Measurements from ENCODE around the gene IFNA8. TPM values are rescaled to one million over a fixed set of nuclear protein-coding genes. Genes with fewer than 3 reads are reported as not detected.
"Not testable (repeated sequence)": the region's sequence is repeated elsewhere in the genome, so short reads cannot be mapped to it uniquely, and the experiment has no call there.

The IFNA8 gene
- total RNA-seq, 1 donor from 2014 or later = not detected

DNA sequence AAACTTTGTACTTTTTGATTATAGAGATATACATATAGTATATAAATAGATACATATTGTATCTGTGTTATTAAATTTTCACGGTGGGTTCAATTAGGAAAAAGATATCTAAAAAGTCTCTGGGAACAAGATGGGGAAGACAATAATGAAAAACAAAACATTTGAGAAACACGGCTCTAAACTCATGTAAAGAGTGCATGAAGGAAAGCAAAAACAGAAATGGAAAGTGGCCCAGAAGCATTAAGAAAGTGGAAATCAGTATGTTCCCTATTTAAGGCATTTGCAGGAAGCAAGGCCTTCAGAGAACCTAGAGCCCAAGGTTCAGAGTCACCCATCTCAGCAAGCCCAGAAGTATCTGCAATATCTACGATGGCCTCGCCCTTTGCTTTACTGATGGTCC is 31.2 kb downstream of the IFNA8 start, which contains the start of gene IFNA1:
Gene IFNA1 (plus strand): TSS at position 301 of the 400 bp plus-strand sequence. CDS start 69 bp downstream, at position 370.
- H3K4me1 Mint-ChIP-seq = peaks cover 12% of the 10 kb centered on the region
- peaks cover 23% of the 10 kb centered on the region for H3K27me3 Mint-ChIP-seq
- no peak within 1 kb of the TSS for H3K4me3 Mint-ChIP-seq
- no peak for ATAC-seq (ENCODE audit: low read depth)
- DNase-seq = no peak
- ChIA-PET POLR2A (no interaction called here), CTCF (no interaction called here)
- intact Hi-C loops (cut with micrococcal nuclease) = loop anchor here (5.0 kb wide), 2 partner anchors 243 to 258 kb away; no protein-coding TSS in a partner anchor
- TF ChIP-seq, protein P1, sequence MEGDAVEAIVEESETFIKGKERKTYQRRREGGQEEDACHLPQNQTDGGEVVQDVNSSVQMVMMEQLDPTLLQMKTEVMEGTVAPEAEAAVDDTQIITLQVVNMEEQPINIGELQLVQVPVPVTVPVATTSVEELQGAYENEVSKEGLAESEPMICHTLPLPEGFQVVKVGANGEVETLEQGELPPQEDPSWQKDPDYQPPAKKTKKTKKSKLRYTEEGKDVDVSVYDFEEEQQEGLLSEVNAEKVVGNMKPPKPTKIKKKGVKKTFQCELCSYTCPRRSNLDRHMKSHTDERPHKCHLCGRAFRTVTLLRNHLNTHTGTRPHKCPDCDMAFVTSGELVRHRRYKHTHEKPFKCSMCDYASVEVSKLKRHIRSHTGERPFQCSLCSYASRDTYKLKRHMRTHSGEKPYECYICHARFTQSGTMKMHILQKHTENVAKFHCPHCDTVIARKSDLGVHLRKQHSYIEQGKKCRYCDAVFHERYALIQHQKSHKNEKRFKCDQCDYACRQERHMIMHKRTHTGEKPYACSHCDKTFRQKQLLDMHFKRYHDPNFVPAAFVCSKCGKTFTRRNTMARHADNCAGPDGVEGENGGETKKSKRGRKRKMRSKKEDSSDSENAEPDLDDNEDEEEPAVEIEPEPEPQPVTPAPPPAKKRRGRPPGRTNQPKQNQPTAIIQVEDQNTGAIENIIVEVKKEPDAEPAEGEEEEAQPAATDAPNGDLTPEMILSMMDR (IDR thresholded peaks at IDR 0.05) = no peak
- H3K9me3 Mint-ChIP-seq = no peaks in the 10 kb centered on the region
- no peaks in the 10 kb centered on the region for H3K36me3 Mint-ChIP-seq (ENCODE audit: low read depth)
- no peak within 1 kb of the TSS for H3K27ac Mint-ChIP-seq

DNA sequence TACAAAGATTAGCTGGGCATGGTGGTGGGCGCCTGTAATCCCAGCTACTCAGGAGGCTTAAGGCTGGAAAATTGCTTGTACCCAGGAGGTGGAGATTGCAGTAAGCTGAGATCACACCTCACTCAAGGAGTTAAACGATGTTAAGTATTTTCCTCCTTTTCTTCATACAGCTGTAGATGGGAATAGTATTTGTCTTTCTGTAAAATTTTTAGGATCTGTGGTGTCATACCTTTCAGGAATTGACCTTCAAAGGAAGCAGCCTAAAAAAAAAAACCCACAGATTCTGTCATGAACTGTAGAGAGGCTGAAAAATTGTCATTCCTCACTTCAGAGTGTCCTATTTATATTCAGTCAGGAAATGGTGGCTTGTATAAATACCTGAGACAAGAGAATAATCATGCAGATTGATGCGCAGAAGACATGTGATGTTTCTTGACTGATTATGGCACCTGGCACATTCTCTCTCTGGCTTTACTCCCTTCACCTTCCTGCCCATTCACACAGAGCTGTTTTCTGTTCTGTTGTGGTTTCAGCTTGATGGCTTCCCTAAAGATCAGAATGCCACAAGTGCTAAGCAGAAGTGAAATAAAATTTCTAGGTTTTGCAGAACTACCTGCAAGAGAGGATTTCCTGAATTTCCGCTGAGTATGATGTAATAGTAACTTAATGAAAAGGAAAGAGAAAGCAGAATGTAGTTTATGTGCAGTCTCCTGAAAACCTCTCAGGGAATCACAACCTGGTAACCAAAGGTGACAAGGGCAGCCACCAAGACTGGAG is 35.1 kb downstream of the IFNA8 start:
- H3K4me3 Mint-ChIP-seq = no peak overlapping the region
- CTCF ChIA-PET = interaction anchor here (1.3 to 1.9 kb wide), 4 partner anchors 9 to 48 kb away, joined by 3 to 6 read pairs (median 4); no protein-coding TSS in a partner anchor
- peak; percentile 95 for ATAC-seq (ENCODE audit: low read depth)
- intact Hi-C loops (cut with micrococcal nuclease) = loop anchor here (1.0 to 5.0 kb wide), 6 partner anchors 12 to 796 kb away; partner anchors contain the start of gene KLHL9
- TF ChIP-seq, protein P1 (IDR thresholded peaks at IDR 0.05) = no peak
- no peaks in the 10 kb centered on the region for H3K9me3 Mint-ChIP-seq
- peaks cover 12% of the 10 kb centered on the region for H3K4me1 Mint-ChIP-seq
- peaks cover 23% of the 10 kb centered on the region for H3K27me3 Mint-ChIP-seq
- POLR2A ChIA-PET = interaction anchor here (1.0 to 1.7 kb wide), 3 partner anchors 12 to 109 kb away, joined by 5 to 14 read pairs (median 9); partner anchors contain the start of gene KLHL9
- no peak for DNase-seq
- peak overlapping the region; percentile 30 for H3K27ac Mint-ChIP-seq
- H3K36me3 Mint-ChIP-seq (ENCODE audit: low read depth) = no peaks in the 10 kb centered on the region

DNA sequence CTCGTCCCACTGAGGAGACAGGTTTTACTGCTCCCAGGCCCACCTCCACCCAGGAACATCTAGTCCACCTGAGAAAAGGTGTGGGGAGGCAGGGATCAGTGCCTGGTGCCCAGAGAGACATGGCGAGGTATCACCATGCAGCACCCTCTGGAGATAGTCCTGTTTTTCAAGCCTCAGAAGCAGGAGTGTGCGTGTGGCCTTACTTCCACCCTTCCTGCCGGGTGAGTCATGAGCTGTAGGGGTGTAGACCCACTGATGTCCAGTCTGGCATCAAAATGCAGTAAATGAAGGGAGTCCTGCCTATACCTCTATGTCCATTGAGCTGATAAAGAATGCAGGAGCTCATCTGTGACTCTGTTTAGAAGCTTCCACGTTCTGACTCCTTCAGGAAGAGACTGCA is 40.4 kb downstream of the IFNA8 start:
- DNase-seq; POLR2A ChIA-PET; H3K4me1 Mint-ChIP-seq; H3K27ac Mint-ChIP-seq; CTCF ChIA-PET; intact Hi-C loops (cut with micrococcal nuclease); H3K9me3 Mint-ChIP-seq; ATAC-seq (ENCODE audit: low read depth); H3K36me3 Mint-ChIP-seq (ENCODE audit: low read depth); H3K4me3 Mint-ChIP-seq: not testable (repeated sequence)
- peaks cover 38% of the 10 kb centered on the region for H3K27me3 Mint-ChIP-seq

DNA sequence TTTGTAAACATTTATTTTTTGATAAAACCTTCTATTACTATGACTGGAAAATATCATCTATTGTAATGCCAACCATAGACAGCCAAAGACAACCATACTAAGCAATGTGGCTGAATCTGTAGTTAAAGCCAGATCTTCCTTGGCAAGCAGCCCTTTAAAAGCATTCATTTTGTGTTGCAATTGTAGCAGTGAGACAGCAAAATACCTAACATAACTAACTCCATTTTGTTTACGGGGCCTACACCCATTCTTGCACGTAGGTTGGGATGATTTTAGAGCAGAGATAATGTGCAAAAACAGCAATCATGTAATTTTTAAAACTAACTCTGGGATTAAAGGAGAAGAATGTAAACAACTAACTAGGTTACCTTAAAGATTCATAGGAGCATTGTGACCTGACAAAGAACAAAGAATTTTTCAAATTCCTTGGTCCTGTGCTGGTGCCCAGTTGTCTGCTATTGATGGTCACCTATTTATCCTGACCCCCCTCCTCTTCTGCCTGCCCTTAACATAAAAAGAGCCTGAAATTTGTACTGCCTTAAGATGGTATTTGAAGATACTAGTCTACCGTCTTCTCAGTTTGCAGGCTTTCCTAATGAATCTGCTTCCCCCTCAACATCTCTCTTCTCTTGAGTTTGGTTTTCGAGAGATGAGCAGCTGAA is 41.9 kb downstream of the IFNA8 start:
- Mint-ChIP-seq H3K4me1 (no peaks in the 10 kb centered on the region), H3K4me3 (no peak overlapping the region), H3K27me3 (peaks cover 44% of the 10 kb centered on the region), H3K36me3 (ENCODE audit: low read depth) (no peaks in the 10 kb centered on the region), H3K27ac (no peak overlapping the region), H3K9me3 (no peaks in the 10 kb centered on the region)
- POLR2A ChIA-PET = no interaction called here
- CTCF ChIA-PET = no interaction called here
- ATAC-seq (ENCODE audit: low read depth) = no peak
- TF ChIP-seq, protein P1 (IDR thresholded peaks at IDR 0.05) = no peak
- intact Hi-C loops (cut with micrococcal nuclease) = no loop called here
- DNase-seq = no peak

DNA sequence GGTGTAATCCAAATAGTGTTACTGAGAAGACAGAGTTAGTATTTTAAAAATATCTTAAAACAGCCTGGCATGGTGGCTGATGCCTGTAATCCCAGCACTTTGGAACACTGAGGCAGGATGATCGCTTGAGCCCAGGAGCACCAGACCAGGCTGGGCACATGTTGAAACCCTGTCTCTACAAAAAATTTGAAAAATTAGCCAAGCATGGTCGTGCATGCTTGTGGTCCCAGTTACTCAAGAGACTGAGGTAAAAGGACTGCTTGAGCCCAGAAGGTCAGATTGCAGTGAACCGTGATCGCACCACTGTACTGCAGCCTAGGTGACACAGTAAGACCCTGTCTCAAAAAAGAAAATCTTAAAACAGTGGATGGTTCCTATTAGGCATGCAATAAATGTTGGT is 43.8 kb downstream of the IFNA8 start:
- ATAC-seq (ENCODE audit: low read depth) (no peak), DNase-seq (no peak)
- Mint-ChIP-seq H3K4me1 (no peaks in the 10 kb centered on the region), H3K27ac (no peak overlapping the region), H3K4me3 (no peak overlapping the region), H3K36me3 (ENCODE audit: low read depth) (no peaks in the 10 kb centered on the region), H3K9me3 (no peaks in the 10 kb centered on the region), H3K27me3 (peaks cover 50% of the 10 kb centered on the region)
- intact Hi-C loops (cut with micrococcal nuclease) = no loop called here
- TF ChIP-seq, protein P1 (IDR thresholded peaks at IDR 0.05) = no peak
- CTCF ChIA-PET = no interaction called here
- POLR2A ChIA-PET = no interaction called here
